Right lobe of liver (tissue), 6 donors: Measurements from ENCODE around the gene HOXA9. TPM values are rescaled to one million over a fixed set of nuclear protein-coding genes. Genes with fewer than 3 reads are reported as not detected.

Experiments
- ATAC-seq, 4 donors: fragments of 200-7000 bp; cut with Tn5 transposase; one replicate each; pipeline ENCODE4 v1.9.1; 2020; ENCODE audit warnings: mild to moderate bottlenecking in 4 of 4, moderate library complexity in 4 of 4
- DNase-seq, 3 donors: peaks; one replicate each; pipeline ENCODE4 v3.0.0-alpha.2; 2020
- H3K27ac ChIP-seq, 3 donors: fragments of 200-600 bp; one replicate each; pipeline ENCODE4 v1.8.0; 2022
- H3K27me3 ChIP-seq, 2 donors: fragments of 200-600 bp; one replicate each; pipeline ENCODE4 v1.8.0; 2022
- H3K36me3 ChIP-seq, 4 donors: fragments of 200-600 bp; sonication (generic) in 1 of 4; one replicate each; pipeline versions ENCODE4 v1.5.1 to v1.8.0; 2017 to 2022; ENCODE audit warnings: control low read depth in 1 of 4
- H3K4me1 ChIP-seq, 4 donors: fragments of 200-600 bp; sonication (generic) in 1 of 4; one replicate each; pipeline versions ENCODE4 v1.5.1 to v1.8.0; 2017 to 2022; ENCODE audit warnings: control low read depth in 1 of 4
- H3K4me3 ChIP-seq, 3 donors: fragments of 200-600 bp; one replicate each; pipeline ENCODE4 v1.8.0; 2022
- H3K9me3 ChIP-seq, 4 donors: fragments of 200-600 bp; sonication (generic) in 1 of 4; one replicate each; pipeline versions ENCODE4 v1.5.1 to v1.8.0; 2017 to 2022; ENCODE audit warnings: control low read depth in 1 of 4
- CTCF ChIP-seq, 4 donors: fragments of 200-600 bp in 3 of 4; fragments of 450-650 bp in 1 of 4; IDR thresholded peaks; one replicate each; pipeline versions ENCODE4 v1.5.1 to v1.8.0; 2016 to 2022; ENCODE audit warnings: antibody characterized with exemption in 4 of 4, mild to moderate bottlenecking in 2 of 4
- POLR2A ChIP-seq: fragments of 450-650 bp; IDR thresholded peaks from one replicate; pipeline ENCODE4 v1.6.1; 2017; ENCODE audit warnings: antibody characterized with exemption, mild to moderate bottlenecking
- WGBS: methylation state at CpG from one replicate; pipeline ENCODE4 v1.1.6; 2018; ENCODE audit warnings: low coverage, low lambda C conversion rate; ENCODE audit not compliant: insufficient coverage; ENCODE audit errors: missing lambda C conversion rate; 5-methylcytosine and 5-hydroxymethylcytosine counted together
- intact Hi-C, 2 donors: fragments of 100-400 bp; cut with DNase I; formaldehyde crosslinking; loops; one replicate each; pipeline versions ENCODE4 v1.11.2 to v1.14.1; 2022
- total RNA-seq, 6 experiments: library from RNA; depleted of rRNA in 2 of 6; stranded (reverse); fragments of >200 nt in 2 of 6; fragmentation: NEBNext Ultra II Directional in 3 of 6; extraction: Animal tissue kit (Norgen Biotek cat#: 25700) in 3 of 6; gene quantifications; one replicate each; pipeline versions ENCODE4 v1.1.0 to v1.2.4, GENCODE V29; 2016 to 2023
- donor health status: DM: no; HTN: yes; CAD: no.
- donor health status: DM: no; HTN: no; CAD: no.
- donor health status: DM: no; HTN: no; CAD: no.
- donor health status: DM: no; HTN: yes; CAD: no.
- donor health status: DM: no; HTN: yes; CAD: no.

Gene HOXA9
- total RNA-seq, 6 experiments from 2014 or later, result 0.09 TPM; not detected in 5

- H3K9me3 ChIP-seq, result no peaks in the 10 kb centered on the region
- no peaks in the 10 kb centered on the region for H3K36me3 ChIP-seq
- no peak for TF ChIP-seq CTCF (IDR thresholded peaks at IDR 0.05)
- no peak for TF ChIP-seq POLR2A
- H3K4me3 ChIP-seq, result no peak overlapping the region
- H3K27me3 ChIP-seq, result peaks cover 43 to 74% of the 10 kb centered on the region in 2 donors
- H3K27ac ChIP-seq, result no peak overlapping the region
- no peak for DNase-seq
- peaks cover 0 to 24% (median 8%) of the 10 kb centered on the region in 4 donors for H3K4me1 ChIP-seq
- ATAC-seq, result no peak
- intact Hi-C loops, result no loop called here
- WGBS, result 16% methylated on average over 18 of the region's 18 CpGs
These were observed 32.1 kb upstream of the HOXA9 start for GRCh38 chr7:27197137-27198042.

- Histone ChIP-seq H3K36me3 (no peaks in the 10 kb centered on the region), H3K27me3 (peaks cover 37 to 76% of the 10 kb centered on the region in 2 donors), H3K4me1 (peaks cover 0 to 20% (median 6%) of the 10 kb centered on the region in 4 donors), H3K27ac (no peak overlapping the region), H3K9me3 (no peaks in the 10 kb centered on the region), H3K4me3 (no peak overlapping the region)
- WGBS, result 3% methylated on average over 6 of the region's 6 CpGs
- intact Hi-C loops, result no loop called here
- DNase-seq (peak; percentile 76 to 81 (median 81)), ATAC-seq (peak; percentile 50 to 74 (median 72))
- TF ChIP-seq CTCF (IDR thresholded peaks at IDR 0.05), result peak; percentile 76 to 83 (median 81)
- TF ChIP-seq POLR2A, result no peak
These were observed 31.0 kb upstream of the HOXA9 start for GRCh38 chr7:27196287-27196767.

- WGBS, result 21% methylated on average over 9 of the region's 9 CpGs
- Histone ChIP-seq H3K27ac (no peak overlapping the region), H3K36me3 (no peaks in the 10 kb centered on the region), H3K27me3 (peaks cover 37 to 84% of the 10 kb centered on the region in 2 donors), H3K4me3 (no peak overlapping the region), H3K9me3 (no peaks in the 10 kb centered on the region), H3K4me1 (peaks cover 0 to 12% (median 5%) of the 10 kb centered on the region in 4 donors)
- intact Hi-C loops, result no loop called here
- ATAC-seq, result no peak
- no peak for TF ChIP-seq CTCF (IDR thresholded peaks at IDR 0.05)
- TF ChIP-seq POLR2A, result no peak
- no peak for DNase-seq
These were observed 29.5 kb upstream of the HOXA9 start for GRCh38 chr7:27194686-27195379.

- H3K27ac ChIP-seq, result no peak overlapping the region
- no peak for ATAC-seq
- H3K4me1 ChIP-seq, result peaks cover 0 to 15% (median 5%) of the 10 kb centered on the region in 4 donors
- peaks cover 36 to 87% of the 10 kb centered on the region in 2 donors for H3K27me3 ChIP-seq
- H3K9me3 ChIP-seq, result no peaks in the 10 kb centered on the region
- H3K36me3 ChIP-seq, result no peaks in the 10 kb centered on the region
- no peak overlapping the region for H3K4me3 ChIP-seq
- 34% methylated on average over 2 of the region's 2 CpGs for WGBS
- intact Hi-C loops, result no loop called here
- no peak for DNase-seq
- TF ChIP-seq POLR2A (no peak), CTCF (IDR thresholded peaks at IDR 0.05) (no peak)
These were observed 28.6 kb upstream of the HOXA9 start for GRCh38 chr7:27194002-27194352.
